SK-N-MC (cell line): ENCODE data around the gene SLC35D2.

Experiments
- EZH2 ChIP-seq: fragments of 200-600 bp; sonication (generic); IDR thresholded peaks from one replicate; pipeline ENCODE4 v1.6.1; 2017; ENCODE audit warnings: antibody characterized with exemption
- POLR2AphosphoS5 ChIP-seq: IDR thresholded peaks from 2 replicates; pipeline ENCODE4 v1.6.1; 2012; ENCODE audit warnings: mild to moderate bottlenecking, low read depth, low read length, borderline replicate concordance

DNA sequence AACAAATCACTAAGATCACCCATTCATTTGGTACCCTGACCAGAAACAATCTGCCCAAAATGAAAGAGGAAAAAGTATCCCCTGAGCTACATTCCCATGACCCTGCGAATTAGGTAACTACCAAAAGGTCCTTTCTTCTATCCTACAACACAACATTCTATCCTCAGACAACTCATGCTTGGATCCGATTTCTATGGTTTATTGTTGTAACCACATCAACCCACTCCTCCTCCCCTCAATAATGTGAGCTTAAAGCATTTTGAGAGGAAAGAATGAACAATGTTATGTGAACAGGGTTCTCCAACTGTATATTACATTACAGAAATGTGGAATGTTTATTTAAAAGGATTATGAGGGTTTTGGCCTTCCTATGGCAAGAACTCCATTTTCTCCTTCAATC lies 4.0 kb downstream of the SLC35D2 start:
- TF ChIP-seq EZH2 (no peak), POLR2AphosphoS5 (no peak)
